ENCODE data around the gene RNF19B.

DNA sequence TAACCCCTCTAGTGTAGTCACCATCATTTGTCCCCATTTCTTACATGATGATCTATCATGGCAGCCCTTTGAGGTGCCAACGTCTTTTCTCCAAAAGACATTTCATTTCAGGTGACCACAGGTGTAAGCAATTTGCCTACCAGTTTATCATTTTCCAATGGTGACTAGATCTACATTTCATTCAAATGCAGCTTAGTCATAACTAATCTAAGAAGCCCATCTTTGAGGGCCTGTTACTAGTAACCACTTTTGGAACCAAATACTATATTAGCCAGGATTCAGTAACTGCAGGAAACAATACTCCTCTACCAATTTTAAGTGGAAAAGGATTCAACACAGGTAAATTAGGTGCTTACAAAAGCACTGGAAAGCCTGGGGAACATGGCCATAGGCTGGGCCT, 32.8 kb downstream of the RNF19B start:
- no peak for TF ChIP-seq POLR2A (IDR thresholded peaks at IDR 0.05)
- TF ChIP-seq, protein P1, sequence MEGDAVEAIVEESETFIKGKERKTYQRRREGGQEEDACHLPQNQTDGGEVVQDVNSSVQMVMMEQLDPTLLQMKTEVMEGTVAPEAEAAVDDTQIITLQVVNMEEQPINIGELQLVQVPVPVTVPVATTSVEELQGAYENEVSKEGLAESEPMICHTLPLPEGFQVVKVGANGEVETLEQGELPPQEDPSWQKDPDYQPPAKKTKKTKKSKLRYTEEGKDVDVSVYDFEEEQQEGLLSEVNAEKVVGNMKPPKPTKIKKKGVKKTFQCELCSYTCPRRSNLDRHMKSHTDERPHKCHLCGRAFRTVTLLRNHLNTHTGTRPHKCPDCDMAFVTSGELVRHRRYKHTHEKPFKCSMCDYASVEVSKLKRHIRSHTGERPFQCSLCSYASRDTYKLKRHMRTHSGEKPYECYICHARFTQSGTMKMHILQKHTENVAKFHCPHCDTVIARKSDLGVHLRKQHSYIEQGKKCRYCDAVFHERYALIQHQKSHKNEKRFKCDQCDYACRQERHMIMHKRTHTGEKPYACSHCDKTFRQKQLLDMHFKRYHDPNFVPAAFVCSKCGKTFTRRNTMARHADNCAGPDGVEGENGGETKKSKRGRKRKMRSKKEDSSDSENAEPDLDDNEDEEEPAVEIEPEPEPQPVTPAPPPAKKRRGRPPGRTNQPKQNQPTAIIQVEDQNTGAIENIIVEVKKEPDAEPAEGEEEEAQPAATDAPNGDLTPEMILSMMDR (IDR thresholded peaks at IDR 0.05) = no peak
